Prostate gland (tissue), 2 donors: ENCODE measurements around the gene TCP11.

ENCODE experiments used
- CTCF ChIP-seq, 4 experiments: fragments of 200-600 bp in 2 of 4; fragments of 450-650 bp in 2 of 4; sonication (generic) in 2 of 4; IDR thresholded peaks; 1 replicate in 3 of 4; 2 replicates in 1 of 4; pipeline ENCODE4 v1.5.1; 2016 to 2019; ENCODE audit warnings: antibody characterized with exemption in 4 of 4, mild to moderate bottlenecking in 2 of 4, moderate library complexity in 2 of 4
- POLR2A ChIP-seq: fragments of 450-650 bp; IDR thresholded peaks from one replicate; pipeline ENCODE4 v1.6.1; 2016; ENCODE audit warnings: antibody characterized with exemption, mild to moderate bottlenecking

- TF ChIP-seq CTCF (IDR thresholded peaks at IDR 0.05) (no peak), POLR2A (no peak)
Observed at GRCh38 chr6:35149891-35150566, 8.9 kb upstream of the TCP11 start.
